ENCODE measurements around the gene TBC1D7. TPM values are rescaled to one million over a fixed set of nuclear protein-coding genes. Genes with fewer than 3 reads are reported as not detected.
"Not testable (repeated sequence)": the region's sequence is repeated elsewhere in the genome, so short reads cannot be mapped to it uniquely, and the experiment has no call there.

The TBC1D7 gene
- total RNA-seq, 2 donors from 2014 or later: 37.7 to 59.0 TPM

DNA sequence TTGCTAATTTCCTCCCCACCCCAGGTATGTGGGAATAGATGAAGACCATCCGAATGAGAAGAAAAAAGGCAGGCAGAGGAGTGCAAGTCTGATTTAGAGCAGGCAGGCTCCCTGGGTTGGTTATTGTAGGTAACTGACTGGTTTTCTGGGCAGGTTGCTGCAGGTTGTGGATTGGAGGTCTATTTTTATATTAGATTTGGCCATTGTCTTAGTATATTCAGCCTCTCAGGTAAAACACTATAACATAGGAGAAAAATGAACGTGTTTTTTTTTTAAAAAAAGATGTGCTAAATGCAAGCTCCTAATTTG is 492 bp upstream of the TBC1D7 start:
- no peaks in the 10 kb centered on the region for H3K9me3 Mint-ChIP-seq
- Histone ChIP-seq H3K27ac (ENCODE audit: low read depth, low read length) (peak overlapping the region; percentile 19), H3K4me3 (ENCODE audit: low read length) (peak overlapping the region; percentile 89), H3K4me1 (ENCODE audit: control insufficient read depth, insufficient read depth, low read length) (no peaks in the 10 kb centered on the region), H3K36me3 (ENCODE audit: control insufficient read depth, insufficient read depth, low read length) (peaks cover 18% of the 10 kb centered on the region), H3K9me3 (ENCODE audit: control insufficient read depth, low read length) (no peaks in the 10 kb centered on the region), H3K27me3 (ENCODE audit: control insufficient read depth, insufficient read depth, low read length, poor library complexity, severe bottlenecking) (no peaks in the 10 kb centered on the region), H3K9ac (ENCODE audit: extremely low read depth, low read length, poor library complexity, severe bottlenecking) (peak overlapping the region; percentile 52)
- 7% methylated on average over 2 of the region's 2 CpGs; no CpG with 5 or more reads in 1 of the 2 experiments for WGBS, 2 experiments (ENCODE audit: insufficient coverage in 1 of 2, insufficient read length in 1 of 2)
- peak overlapping the region; percentile 97 for H3K27ac Mint-ChIP-seq
- peaks cover 22% of the 10 kb centered on the region for H3K36me3 Mint-ChIP-seq (ENCODE audit: low read depth)
- TF ChIP-seq, protein P1, sequence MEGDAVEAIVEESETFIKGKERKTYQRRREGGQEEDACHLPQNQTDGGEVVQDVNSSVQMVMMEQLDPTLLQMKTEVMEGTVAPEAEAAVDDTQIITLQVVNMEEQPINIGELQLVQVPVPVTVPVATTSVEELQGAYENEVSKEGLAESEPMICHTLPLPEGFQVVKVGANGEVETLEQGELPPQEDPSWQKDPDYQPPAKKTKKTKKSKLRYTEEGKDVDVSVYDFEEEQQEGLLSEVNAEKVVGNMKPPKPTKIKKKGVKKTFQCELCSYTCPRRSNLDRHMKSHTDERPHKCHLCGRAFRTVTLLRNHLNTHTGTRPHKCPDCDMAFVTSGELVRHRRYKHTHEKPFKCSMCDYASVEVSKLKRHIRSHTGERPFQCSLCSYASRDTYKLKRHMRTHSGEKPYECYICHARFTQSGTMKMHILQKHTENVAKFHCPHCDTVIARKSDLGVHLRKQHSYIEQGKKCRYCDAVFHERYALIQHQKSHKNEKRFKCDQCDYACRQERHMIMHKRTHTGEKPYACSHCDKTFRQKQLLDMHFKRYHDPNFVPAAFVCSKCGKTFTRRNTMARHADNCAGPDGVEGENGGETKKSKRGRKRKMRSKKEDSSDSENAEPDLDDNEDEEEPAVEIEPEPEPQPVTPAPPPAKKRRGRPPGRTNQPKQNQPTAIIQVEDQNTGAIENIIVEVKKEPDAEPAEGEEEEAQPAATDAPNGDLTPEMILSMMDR (conservative IDR thresholded peaks at IDR 0.05): no peak
- no peaks in the 10 kb centered on the region for H3K27me3 Mint-ChIP-seq (ENCODE audit: insufficient read depth)
- DNase-seq: no peak
- H3K4me1 Mint-ChIP-seq: peaks cover 15% of the 10 kb centered on the region
- peak overlapping the region; percentile 87 for H3K4me3 Mint-ChIP-seq

DNA sequence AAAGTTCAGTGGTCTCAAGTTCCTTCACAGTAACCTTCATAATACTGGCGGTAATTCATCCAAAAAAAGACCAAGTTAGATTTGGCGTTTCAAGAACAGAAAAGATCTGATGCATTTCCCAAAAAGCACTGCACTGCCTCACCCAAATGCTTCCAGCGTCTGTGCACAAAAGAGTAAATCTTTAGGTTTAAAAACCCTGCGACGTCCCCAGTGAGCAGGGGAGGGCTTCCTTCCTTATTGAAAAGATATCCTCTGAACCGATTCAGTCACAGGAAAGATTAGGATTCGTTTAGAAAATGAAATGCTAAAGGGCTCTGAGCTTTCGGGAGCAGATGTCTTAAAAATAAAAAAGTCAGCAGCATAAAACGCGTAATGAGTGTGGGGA is 654 bp downstream of the TBC1D7 start:
- Mint-ChIP-seq H3K36me3 (ENCODE audit: low read depth) (peaks cover 30% of the 10 kb centered on the region), H3K27me3 (ENCODE audit: insufficient read depth) (no peaks in the 10 kb centered on the region), H3K4me3 (peak overlapping the region; percentile 87), H3K4me1 (peaks cover 15% of the 10 kb centered on the region), H3K9me3 (no peaks in the 10 kb centered on the region), H3K27ac (peak overlapping the region; percentile 94)
- no peaks in the 10 kb centered on the region for H3K9me3 ChIP-seq (ENCODE audit: control insufficient read depth, low read length)
- no peak for DNase-seq
- H3K9ac ChIP-seq (ENCODE audit: extremely low read depth, low read length, poor library complexity, severe bottlenecking): peak overlapping the region; percentile 69
- no peaks in the 10 kb centered on the region for H3K27me3 ChIP-seq (ENCODE audit: control insufficient read depth, insufficient read depth, low read length, poor library complexity, severe bottlenecking)
- H3K4me1 ChIP-seq (ENCODE audit: control insufficient read depth, insufficient read depth, low read length): no peaks in the 10 kb centered on the region
- peak overlapping the region; percentile 89 for H3K4me3 ChIP-seq (ENCODE audit: low read length)
- H3K36me3 ChIP-seq (ENCODE audit: control insufficient read depth, insufficient read depth, low read length): peaks cover 26% of the 10 kb centered on the region
- 4 to 5% methylated on average over 8 to 10 of the region's 10 CpGs for WGBS, 2 experiments (ENCODE audit: insufficient coverage in 1 of 2, insufficient read length in 1 of 2)
- H3K27ac ChIP-seq (ENCODE audit: low read depth, low read length): peak overlapping the region; percentile 79
- TF ChIP-seq, protein P1 (conservative IDR thresholded peaks at IDR 0.05): no peak

DNA sequence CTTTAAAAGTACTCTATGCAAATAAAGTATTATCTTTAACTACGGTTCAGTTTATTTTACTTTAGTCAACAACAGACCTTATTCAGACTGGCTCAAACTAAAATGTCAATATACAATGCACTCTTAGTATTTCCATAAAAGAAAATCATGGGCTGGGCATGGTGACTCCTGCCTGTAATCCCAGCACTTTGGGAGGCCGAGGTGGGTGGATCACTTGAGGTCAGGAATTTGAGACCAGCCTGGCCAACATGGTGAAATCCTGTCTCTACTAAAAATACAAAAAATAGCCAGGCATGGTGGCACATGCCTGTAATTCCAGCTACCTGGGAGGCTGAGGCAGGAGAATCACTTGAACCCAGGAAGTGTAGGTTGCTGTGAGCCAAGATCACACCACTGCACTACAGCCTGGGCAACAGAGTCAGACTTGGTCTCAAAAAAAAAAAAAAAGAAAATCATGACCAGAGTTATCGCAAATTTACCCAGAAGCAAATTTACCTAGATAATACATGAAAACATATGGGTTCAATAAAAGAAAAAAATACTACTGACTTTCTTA is 2.2 kb downstream of the TBC1D7 start:
- not testable (repeated sequence) for H3K27ac Mint-ChIP-seq; H3K27ac ChIP-seq (ENCODE audit: low read depth, low read length); H3K27me3 Mint-ChIP-seq (ENCODE audit: insufficient read depth); H3K9me3 Mint-ChIP-seq; H3K4me1 ChIP-seq (ENCODE audit: control insufficient read depth, insufficient read depth, low read length); H3K4me1 Mint-ChIP-seq; H3K27me3 ChIP-seq (ENCODE audit: control insufficient read depth, insufficient read depth, low read length, poor library complexity, severe bottlenecking); H3K9me3 ChIP-seq (ENCODE audit: control insufficient read depth, low read length); H3K4me3 Mint-ChIP-seq; H3K9ac ChIP-seq (ENCODE audit: extremely low read depth, low read length, poor library complexity, severe bottlenecking); DNase-seq
- Histone ChIP-seq H3K4me3 (ENCODE audit: low read length) (peak overlapping the region; percentile 89), H3K36me3 (ENCODE audit: control insufficient read depth, insufficient read depth, low read length) (peaks cover 37% of the 10 kb centered on the region)
- peaks cover 41% of the 10 kb centered on the region for H3K36me3 Mint-ChIP-seq (ENCODE audit: low read depth)
- 90 to 96% methylated on average over 2 of the region's 3 CpGs for WGBS, 2 experiments (ENCODE audit: insufficient coverage in 1 of 2, insufficient read length in 1 of 2)

All from endodermal cell (in vitro differentiated cells).